Testis (tissue), 2 donors: ENCODE results near the gene HNF4A.

ENCODE experiments used
- POLR2A ChIP-seq: fragments of 450-650 bp; IDR thresholded peaks from one replicate; pipeline ENCODE4 v1.6.1; 2017; ENCODE audit warnings: antibody characterized with exemption, mild to moderate bottlenecking, moderate library complexity
- TF ChIP-seq, protein P1 (sequence below), 3 experiments: fragments of 450-650 bp in 2 of 3; fragments of 200-600 bp in 1 of 3; sonication (generic) in 1 of 3; IDR thresholded peaks; one replicate each; pipeline ENCODE4 v1.5.1; 2016 to 2019; ENCODE audit warnings: antibody characterized with exemption in 3 of 3, mild to moderate bottlenecking in 2 of 3, moderate library complexity in 1 of 3

DNA sequence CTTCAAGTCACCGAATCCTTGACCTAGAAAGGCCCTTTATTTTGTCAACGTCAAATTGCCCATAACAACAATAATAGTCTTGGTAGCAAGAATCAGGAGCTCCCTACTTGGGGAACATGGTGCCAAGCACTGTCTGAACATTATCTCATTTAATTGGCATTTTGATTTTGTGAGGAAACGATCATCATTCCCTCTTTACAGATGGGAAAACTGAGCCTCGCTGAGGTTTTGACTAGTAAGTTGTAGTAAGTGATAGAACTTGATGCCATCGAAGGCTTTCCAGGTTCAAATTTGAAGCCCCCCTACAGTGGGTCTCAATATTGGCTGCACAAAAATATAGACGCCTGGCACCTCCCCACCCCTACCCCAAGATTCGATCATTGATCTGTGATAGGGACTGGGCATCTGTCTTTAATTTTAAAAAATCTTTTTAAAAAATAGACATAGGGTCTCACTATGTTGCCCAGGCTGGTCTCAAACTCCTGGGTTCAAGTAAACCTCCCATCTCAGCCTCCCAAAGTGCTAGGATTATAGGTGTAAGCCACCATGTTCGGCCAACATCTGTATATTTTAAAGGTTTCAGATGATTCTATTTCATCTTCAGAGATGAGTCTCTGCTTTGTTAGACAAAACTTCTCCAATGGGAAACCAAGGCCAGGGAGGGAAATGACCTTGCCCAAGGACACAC, 36.7 kb downstream of the HNF4A start:
- TF ChIP-seq, protein P1, sequence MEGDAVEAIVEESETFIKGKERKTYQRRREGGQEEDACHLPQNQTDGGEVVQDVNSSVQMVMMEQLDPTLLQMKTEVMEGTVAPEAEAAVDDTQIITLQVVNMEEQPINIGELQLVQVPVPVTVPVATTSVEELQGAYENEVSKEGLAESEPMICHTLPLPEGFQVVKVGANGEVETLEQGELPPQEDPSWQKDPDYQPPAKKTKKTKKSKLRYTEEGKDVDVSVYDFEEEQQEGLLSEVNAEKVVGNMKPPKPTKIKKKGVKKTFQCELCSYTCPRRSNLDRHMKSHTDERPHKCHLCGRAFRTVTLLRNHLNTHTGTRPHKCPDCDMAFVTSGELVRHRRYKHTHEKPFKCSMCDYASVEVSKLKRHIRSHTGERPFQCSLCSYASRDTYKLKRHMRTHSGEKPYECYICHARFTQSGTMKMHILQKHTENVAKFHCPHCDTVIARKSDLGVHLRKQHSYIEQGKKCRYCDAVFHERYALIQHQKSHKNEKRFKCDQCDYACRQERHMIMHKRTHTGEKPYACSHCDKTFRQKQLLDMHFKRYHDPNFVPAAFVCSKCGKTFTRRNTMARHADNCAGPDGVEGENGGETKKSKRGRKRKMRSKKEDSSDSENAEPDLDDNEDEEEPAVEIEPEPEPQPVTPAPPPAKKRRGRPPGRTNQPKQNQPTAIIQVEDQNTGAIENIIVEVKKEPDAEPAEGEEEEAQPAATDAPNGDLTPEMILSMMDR (IDR thresholded peaks at IDR 0.05) = no peak
- no peak for TF ChIP-seq POLR2A
